HG03457 (cell line): ENCODE results near the gene SLC47A2.
"Not testable (repeated sequence)": the region's sequence is repeated elsewhere in the genome, so short reads cannot be mapped to it uniquely, and the experiment has no call there.

Experiments used
- ATAC-seq: cut with Tn5 transposase; IDR thresholded peaks from one replicate; pipeline ENCODE4 v1.9.1; 2021; ENCODE audit warnings: moderate number of reproducible peaks; ENCODE audit not compliant: unreplicated experiment

Gene SLC47A2

GRCh38 chr17:19672009-19672750 is 44.2 kb downstream of the SLC47A2 start:
- no peak for ATAC-seq

GRCh38 chr17:19671433-19671832 is 45.0 kb downstream of the SLC47A2 start:
- ATAC-seq: no peak

- ATAC-seq: no peak
Measured at GRCh38 chr17:19670908-19671307, 45.5 kb downstream of the SLC47A2 start.

- not testable (repeated sequence) for ATAC-seq
Measured at GRCh38 chr17:19669680-19670079, 46.7 kb downstream of the SLC47A2 start.

GRCh38 chr17:19664821-19665181 is 51.6 kb downstream of the SLC47A2 start:
- ATAC-seq: no peak

GRCh38 chr17:19664136-19664820 is 52.1 kb downstream of the SLC47A2 start:
- ATAC-seq: no peak

- ATAC-seq: no peak
Measured at GRCh38 chr17:19663097-19663496, 53.3 kb downstream of the SLC47A2 start.

- no peak for ATAC-seq
Measured at GRCh38 chr17:19661121-19661520, 55.3 kb downstream of the SLC47A2 start.

GRCh38 chr17:19660219-19660870 is 56.0 kb downstream of the SLC47A2 start:
- no peak for ATAC-seq

- no peak for ATAC-seq
Measured at GRCh38 chr17:19659366-19660177, 56.8 kb downstream of the SLC47A2 start.

GRCh38 chr17:19656851-19657581 is 59.4 kb downstream of the SLC47A2 start:
- ATAC-seq: no peak

GRCh38 chr17:19656336-19656735 is 60.0 kb downstream of the SLC47A2 start:
- no peak for ATAC-seq

- no peak for ATAC-seq
Measured at GRCh38 chr17:19654896-19655295, 61.5 kb downstream of the SLC47A2 start.

- no peak for ATAC-seq
Measured at GRCh38 chr17:19654342-19654886, 62.0 kb downstream of the SLC47A2 start.

GRCh38 chr17:19652595-19652994 is 63.8 kb downstream of the SLC47A2 start:
- ATAC-seq: no peak

GRCh38 chr17:19651451-19652238 is 64.7 kb downstream of the SLC47A2 start:
- no peak for ATAC-seq

- no peak for ATAC-seq
Measured at GRCh38 chr17:19650826-19651225, 65.6 kb downstream of the SLC47A2 start.

- no peak for ATAC-seq
Measured at GRCh38 chr17:19649274-19649541, 67.2 kb downstream of the SLC47A2 start.

- peak; percentile 90 for ATAC-seq
Measured at GRCh38 chr17:19648475-19649273, 67.7 kb downstream of the SLC47A2 start, which contains the start of gene ALDH3A2. TSS of gene ALDH3A2 (plus strand) at chr17:19648751. CDS start at chr17:19648972, 221 bp downstream.
